HEK293 (cell line): ENCODE results near the gene CRIM1.

Experiments used
- CTCF ChIA-PET: fragments of 350-600 bp; formaldehyde crosslinking; extraction: SDS; loops from one replicate; lab custom pipeline; 2021; ENCODE audit warnings: antibody characterized with exemption; lab: Yijun Ruan, JAX
- POLR2A ChIA-PET: fragments of 300-600 bp; formaldehyde crosslinking; extraction: SDS; loops from one replicate; lab custom pipeline; 2020; ENCODE audit warnings: antibody characterized with exemption, inconsistent platforms; lab: Yijun Ruan, JAX
- H3K27ac ChIP-seq: fragments of 200-500 bp; sonication (Bioruptor generic); 2 replicates; pipeline ENCODE4 v1.5.1; 2014; ENCODE audit warnings: low read depth, low read length, control low read depth, inconsistent platforms; ENCODE audit errors: extremely low read depth
- H3K36me3 ChIP-seq, 2 experiments: fragments of 200-500 bp in 1 of 2; sonication (Bioruptor generic) in 1 of 2; 1 replicate in 1 of 2; 2 replicates in 1 of 2; pipeline ENCODE4 v1.5.1; 2014 to 2017; ENCODE audit warnings: inconsistent platforms in 2 of 2, low read length in 2 of 2; ENCODE audit not compliant: control insufficient read depth in 2 of 2, insufficient read depth in 1 of 2
- H3K4me1 ChIP-seq: fragments of 200-500 bp; sonication (Bioruptor generic); 2 replicates; pipeline ENCODE4 v1.5.1; 2014; ENCODE audit warnings: mild to moderate bottlenecking, low read length, inconsistent platforms; ENCODE audit not compliant: control insufficient read depth, insufficient read depth
- H3K4me3 ChIP-seq: 2 replicates; pipeline ENCODE4 v1.5.1; 2011; ENCODE audit warnings: low read depth, mild to moderate bottlenecking, control low read depth, low read length, moderate library complexity
- H3K9me3 ChIP-seq: fragments of 200-500 bp; sonication (Bioruptor generic); 2 replicates; pipeline ENCODE4 v1.5.1; 2014; ENCODE audit warnings: low read depth, low read length, inconsistent platforms; ENCODE audit not compliant: control insufficient read depth, insufficient read depth
- BCL11A ChIP-seq: fragments of 450-650 bp; formaldehyde crosslinking; IDR thresholded peaks from 2 replicates; pipeline ENCODE4 v1.5.1; 2016; ENCODE audit warnings: low read depth, missing biosample characterization, missing genetic modification characterization
- GLIS1 ChIP-seq: fragments of 450-650 bp; formaldehyde crosslinking; IDR thresholded peaks from 2 replicates; pipeline ENCODE4 v1.5.1; 2016; ENCODE audit warnings: missing biosample characterization, missing genetic modification characterization
- IKZF3 ChIP-seq: fragments of 450-650 bp; IDR thresholded peaks from 2 replicates; pipeline ENCODE4 v1.5.0; 2018; ENCODE audit warnings: missing biosample characterization, mild to moderate bottlenecking, missing genetic modification characterization, moderate library complexity
- MZF1 ChIP-seq: fragments of 450-650 bp; formaldehyde crosslinking; IDR thresholded peaks from 2 replicates; pipeline ENCODE4 v1.5.1; 2017; ENCODE audit warnings: missing biosample characterization, missing genetic modification characterization, borderline replicate concordance
- OVOL3 ChIP-seq: fragments of 450-650 bp; formaldehyde crosslinking; IDR thresholded peaks from 2 replicates; pipeline ENCODE4 v1.5.1; 2016; ENCODE audit warnings: missing biosample characterization, missing genetic modification characterization
- SALL2 ChIP-seq: fragments of 450-650 bp; formaldehyde crosslinking; IDR thresholded peaks from 2 replicates; pipeline ENCODE4 v1.5.0; 2017; ENCODE audit warnings: missing biosample characterization, mild to moderate bottlenecking, missing genetic modification characterization, borderline replicate concordance
- ZBTB20 ChIP-seq: fragments of 450-650 bp; formaldehyde crosslinking; IDR thresholded peaks from 2 replicates; pipeline ENCODE4 v1.5.1; 2016; ENCODE audit warnings: missing biosample characterization, missing genetic modification characterization
- ZNF155 ChIP-seq: fragments of 450-650 bp; formaldehyde crosslinking; IDR thresholded peaks from 2 replicates; pipeline ENCODE4 v1.5.1; 2016; ENCODE audit warnings: missing biosample characterization, missing genetic modification characterization
- ZNF23 ChIP-seq: fragments of 450-650 bp; formaldehyde crosslinking; IDR thresholded peaks from 2 replicates; pipeline ENCODE4 v1.5.1; 2016; ENCODE audit warnings: missing biosample characterization, missing genetic modification characterization, borderline replicate concordance
- ZNF311 ChIP-seq: fragments of 450-650 bp; formaldehyde crosslinking; IDR thresholded peaks from 2 replicates; pipeline ENCODE4 v1.5.1; 2017; ENCODE audit warnings: missing biosample characterization, missing genetic modification characterization, borderline replicate concordance
- ZNF350 ChIP-seq: fragments of 450-650 bp; formaldehyde crosslinking; IDR thresholded peaks from 2 replicates; pipeline ENCODE4 v1.5.0; 2017; ENCODE audit warnings: missing biosample characterization, mild to moderate bottlenecking, missing genetic modification characterization
- ZNF354C ChIP-seq: fragments of 450-650 bp; formaldehyde crosslinking; IDR thresholded peaks from 2 replicates; pipeline ENCODE4 v1.5.1; 2016; ENCODE audit warnings: missing biosample characterization, missing genetic modification characterization, low read depth, borderline replicate concordance
- ZNF48 ChIP-seq: fragments of 450-650 bp; formaldehyde crosslinking; IDR thresholded peaks from 2 replicates; pipeline ENCODE4 v1.5.1; 2016; ENCODE audit warnings: missing biosample characterization, missing genetic modification characterization
- ZNF626 ChIP-seq: fragments of 450-650 bp; sonication (Bioruptor Pico); formaldehyde crosslinking; IDR thresholded peaks from 2 replicates; pipeline ENCODE4 v1.5.1; 2018; ENCODE audit warnings: missing biosample characterization, missing genetic modification characterization, inconsistent platforms
- ZNF677 ChIP-seq: fragments of 450-650 bp; IDR thresholded peaks from 2 replicates; pipeline ENCODE4 v1.5.0; 2018; ENCODE audit warnings: missing biosample characterization, mild to moderate bottlenecking, missing genetic modification characterization, moderate library complexity
- ZNF777 ChIP-seq: fragments of 450-650 bp; formaldehyde crosslinking; IDR thresholded peaks from 2 replicates; pipeline ENCODE4 v1.5.1; 2017; ENCODE audit warnings: missing biosample characterization, missing genetic modification characterization, borderline replicate concordance
- ZNF785 ChIP-seq: fragments of 450-650 bp; formaldehyde crosslinking; IDR thresholded peaks from 2 replicates; pipeline ENCODE4 v1.5.1; 2016; ENCODE audit warnings: missing biosample characterization, missing genetic modification characterization
- ZNF837 ChIP-seq: fragments of 450-650 bp; formaldehyde crosslinking; IDR thresholded peaks from 2 replicates; pipeline ENCODE4 v1.5.1; 2016; ENCODE audit warnings: missing biosample characterization, missing genetic modification characterization
- ZXDB ChIP-seq: fragments of 450-650 bp; formaldehyde crosslinking; IDR thresholded peaks from 2 replicates; pipeline ENCODE4 v1.5.1; 2016; ENCODE audit warnings: missing biosample characterization, missing genetic modification characterization
- TF ChIP-seq, protein P1 (sequence below): fragments of 450-650 bp; formaldehyde crosslinking; IDR thresholded peaks from 2 replicates; pipeline ENCODE4 v1.5.1; 2017; ENCODE audit warnings: missing biosample characterization, missing genetic modification characterization
- TF ChIP-seq, protein P2 (sequence below): fragments of 450-650 bp; formaldehyde crosslinking; IDR thresholded peaks from 2 replicates; pipeline ENCODE4; 2016; ENCODE audit warnings: missing biosample characterization, missing genetic modification characterization
- TF ChIP-seq, protein P3 (sequence below): fragments of 450-650 bp; formaldehyde crosslinking; IDR thresholded peaks from 2 replicates; pipeline ENCODE4 v1.5.1; 2016; ENCODE audit warnings: missing biosample characterization, missing genetic modification characterization
- TF ChIP-seq, protein P4 (sequence below): fragments of 450-650 bp; formaldehyde crosslinking; IDR thresholded peaks from 2 replicates; pipeline ENCODE4 v1.5.1; 2016; ENCODE audit warnings: missing biosample characterization, missing genetic modification characterization
- TF ChIP-seq, protein P5 (sequence below): fragments of 450-650 bp; formaldehyde crosslinking; IDR thresholded peaks from 2 replicates; pipeline ENCODE4 v1.5.1; 2017; ENCODE audit warnings: missing biosample characterization, mild to moderate bottlenecking, missing genetic modification characterization, moderate library complexity
- TF ChIP-seq, protein P6 (sequence below): fragments of 450-650 bp; formaldehyde crosslinking; optimal IDR thresholded peaks from 2 replicates; pipeline ENCODE3; 2016; ENCODE audit warnings: missing biosample characterization, mild to moderate bottlenecking, missing genetic modification characterization

CRIM1 gene

DNA sequence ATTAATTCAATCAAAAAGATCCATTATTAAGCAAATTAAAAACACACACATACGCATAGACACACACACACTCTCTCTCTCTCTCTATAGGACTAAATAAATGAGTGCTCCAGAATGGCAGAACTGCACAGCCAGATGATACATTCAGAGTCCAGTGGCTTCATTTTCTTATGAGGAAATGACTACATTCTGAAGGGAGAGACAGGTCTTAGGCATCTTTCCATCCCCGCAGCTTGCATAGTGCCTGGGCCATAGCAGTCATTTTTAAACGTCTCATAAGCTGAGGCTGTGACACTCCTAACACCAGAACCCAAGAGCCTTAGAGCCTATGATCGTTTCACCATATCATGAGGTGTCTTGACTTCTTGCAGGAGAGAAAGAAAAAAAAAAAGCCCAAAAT lies 211.3 kb downstream of the CRIM1 start:
- ChIA-PET CTCF (interaction anchor here (0.6 to 1.1 kb wide), 3 partner anchors 15 to 148 kb away, joined by 3 to 4 read pairs (median 4); no protein-coding TSS in a partner anchor), POLR2A (no interaction called here)
- Histone ChIP-seq H3K4me3 (no peak overlapping the region), H3K4me1 (no peaks in the 10 kb centered on the region), H3K9me3 (no peaks in the 10 kb centered on the region), H3K36me3 (peaks cover 5 to 14% of the 10 kb centered on the region in 2 experiments; a peak in 2 of 3 replicates), H3K27ac (no peak overlapping the region)
- no peak for TF ChIP-seq IKZF3
- no peak for TF ChIP-seq OVOL3
- TF ChIP-seq GLIS1 (tag by site-specific recombination), result no peak
- no peak for TF ChIP-seq MZF1 (tag by site-specific recombination)
- TF ChIP-seq ZNF785, result no peak
- no peak for TF ChIP-seq ZNF626 (tag by site-specific recombination)
- TF ChIP-seq ZNF677, result no peak
- TF ChIP-seq, protein P1, sequence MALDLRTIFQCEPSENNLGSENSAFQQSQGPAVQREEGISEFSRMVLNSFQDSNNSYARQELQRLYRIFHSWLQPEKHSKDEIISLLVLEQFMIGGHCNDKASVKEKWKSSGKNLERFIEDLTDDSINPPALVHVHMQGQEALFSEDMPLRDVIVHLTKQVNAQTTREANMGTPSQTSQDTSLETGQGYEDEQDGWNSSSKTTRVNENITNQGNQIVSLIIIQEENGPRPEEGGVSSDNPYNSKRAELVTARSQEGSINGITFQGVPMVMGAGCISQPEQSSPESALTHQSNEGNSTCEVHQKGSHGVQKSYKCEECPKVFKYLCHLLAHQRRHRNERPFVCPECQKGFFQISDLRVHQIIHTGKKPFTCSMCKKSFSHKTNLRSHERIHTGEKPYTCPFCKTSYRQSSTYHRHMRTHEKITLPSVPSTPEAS, result no peak
- no peak for TF ChIP-seq ZNF354C
- TF ChIP-seq, protein P2, sequence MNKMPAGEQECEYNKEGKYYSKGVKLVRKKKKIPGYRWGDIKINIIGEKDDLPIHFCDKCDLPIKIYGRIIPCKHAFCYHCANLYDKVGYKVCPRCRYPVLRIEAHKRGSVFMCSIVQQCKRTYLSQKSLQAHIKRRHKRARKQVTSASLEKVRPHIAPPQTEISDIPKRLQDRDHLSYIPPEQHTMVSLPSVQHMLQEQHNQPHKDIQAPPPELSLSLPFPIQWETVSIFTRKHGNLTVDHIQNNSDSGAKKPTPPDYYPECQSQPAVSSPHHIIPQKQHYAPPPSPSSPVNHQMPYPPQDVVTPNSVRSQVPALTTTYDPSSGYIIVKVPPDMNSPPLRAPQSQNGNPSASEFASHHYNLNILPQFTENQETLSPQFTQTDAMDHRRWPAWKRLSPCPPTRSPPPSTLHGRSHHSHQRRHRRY (tag by site-specific recombination), result no peak
- TF ChIP-seq, protein P3, sequence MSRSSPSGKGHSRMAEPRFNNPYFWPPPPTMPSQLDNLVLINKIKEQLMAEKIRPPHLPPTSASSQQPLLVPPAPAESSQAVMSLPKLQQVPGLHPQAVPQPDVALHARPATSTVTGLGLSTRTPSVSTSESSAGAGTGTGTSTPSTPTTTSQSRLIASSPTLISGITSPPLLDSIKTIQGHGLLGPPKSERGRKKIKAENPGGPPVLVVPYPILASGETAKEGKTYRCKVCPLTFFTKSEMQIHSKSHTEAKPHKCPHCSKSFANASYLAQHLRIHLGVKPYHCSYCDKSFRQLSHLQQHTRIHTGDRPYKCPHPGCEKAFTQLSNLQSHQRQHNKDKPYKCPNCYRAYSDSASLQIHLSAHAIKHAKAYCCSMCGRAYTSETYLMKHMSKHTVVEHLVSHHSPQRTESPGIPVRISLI (tag by site-specific recombination), result no peak
- TF ChIP-seq ZXDB (tag by site-specific recombination), result no peak

DNA sequence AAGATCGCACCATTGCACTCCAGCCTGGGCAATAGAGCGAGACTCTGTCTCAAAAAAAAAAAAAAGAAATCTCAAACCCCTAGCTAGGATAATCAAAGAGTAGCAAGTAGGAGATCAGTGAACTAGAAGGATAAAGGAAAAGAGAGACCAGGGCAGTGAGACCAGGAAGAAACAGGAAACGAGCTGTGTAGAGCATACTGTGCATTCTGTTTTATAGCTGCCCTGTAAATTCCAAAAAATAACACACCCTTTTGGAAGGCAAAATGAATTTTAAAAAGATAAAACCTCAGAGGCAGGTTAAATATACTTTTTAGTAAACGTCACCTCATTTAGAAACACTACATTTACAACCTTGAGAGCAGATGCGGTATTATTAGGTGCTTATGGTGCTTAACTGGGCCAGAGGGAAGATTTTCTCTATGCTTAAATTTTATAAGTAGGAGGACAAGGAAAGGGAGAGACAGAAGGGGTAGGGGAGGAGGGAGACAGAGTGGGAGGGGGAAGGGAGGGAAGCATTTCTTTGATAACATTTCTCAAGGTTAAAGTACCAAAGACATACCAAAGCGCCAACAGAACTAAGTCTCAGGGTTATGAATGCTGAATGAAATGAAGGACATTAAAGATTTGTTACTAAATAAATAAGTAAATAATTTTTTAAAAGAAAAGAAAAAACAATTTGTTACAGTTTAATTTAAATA lies 212.3 kb downstream of the CRIM1 start:
- Histone ChIP-seq H3K27ac (no peak overlapping the region), H3K4me1 (no peaks in the 10 kb centered on the region), H3K4me3 (no peak overlapping the region), H3K36me3 (peaks cover 5 to 14% of the 10 kb centered on the region in 2 experiments; a peak in 2 of 3 replicates), H3K9me3 (no peaks in the 10 kb centered on the region)
- ChIA-PET POLR2A (no interaction called here), CTCF (interaction anchor here (0.7 to 1.1 kb wide), 2 partner anchors 16 to 147 kb away, joined by 3 to 4 read pairs; no protein-coding TSS in a partner anchor)
- no peak for TF ChIP-seq ZNF23 (tag by site-specific recombination)
- no peak for TF ChIP-seq BCL11A (tag by site-specific recombination)
- TF ChIP-seq, protein P4, sequence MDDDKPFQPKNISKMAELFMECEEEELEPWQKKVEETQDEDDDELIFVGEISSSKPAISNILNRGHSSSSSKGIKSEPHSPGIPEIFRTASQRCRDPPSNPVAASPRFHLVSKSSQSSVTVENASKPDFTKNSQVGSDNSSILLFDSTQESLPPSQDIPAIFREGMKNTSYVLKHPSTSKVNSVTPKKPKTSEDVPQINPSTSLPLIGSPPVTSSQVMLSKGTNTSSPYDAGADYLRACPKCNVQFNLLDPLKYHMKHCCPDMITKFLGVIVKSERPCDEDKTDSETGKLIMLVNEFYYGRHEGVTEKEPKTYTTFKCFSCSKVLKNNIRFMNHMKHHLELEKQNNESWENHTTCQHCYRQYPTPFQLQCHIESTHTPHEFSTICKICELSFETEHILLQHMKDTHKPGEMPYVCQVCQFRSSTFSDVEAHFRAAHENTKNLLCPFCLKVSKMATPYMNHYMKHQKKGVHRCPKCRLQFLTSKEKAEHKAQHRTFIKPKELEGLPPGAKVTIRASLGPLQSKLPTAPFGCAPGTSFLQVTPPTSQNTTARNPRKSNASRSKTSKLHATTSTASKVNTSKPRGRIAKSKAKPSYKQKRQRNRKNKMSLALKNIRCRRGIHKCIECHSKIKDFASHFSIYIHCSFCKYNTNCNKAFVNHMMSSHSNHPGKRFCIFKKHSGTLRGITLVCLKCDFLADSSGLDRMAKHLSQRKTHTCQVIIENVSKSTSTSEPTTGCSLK (tag by site-specific recombination), result no peak
- TF ChIP-seq ZNF837 (tag by site-specific recombination), result no peak
- TF ChIP-seq, protein P5, sequence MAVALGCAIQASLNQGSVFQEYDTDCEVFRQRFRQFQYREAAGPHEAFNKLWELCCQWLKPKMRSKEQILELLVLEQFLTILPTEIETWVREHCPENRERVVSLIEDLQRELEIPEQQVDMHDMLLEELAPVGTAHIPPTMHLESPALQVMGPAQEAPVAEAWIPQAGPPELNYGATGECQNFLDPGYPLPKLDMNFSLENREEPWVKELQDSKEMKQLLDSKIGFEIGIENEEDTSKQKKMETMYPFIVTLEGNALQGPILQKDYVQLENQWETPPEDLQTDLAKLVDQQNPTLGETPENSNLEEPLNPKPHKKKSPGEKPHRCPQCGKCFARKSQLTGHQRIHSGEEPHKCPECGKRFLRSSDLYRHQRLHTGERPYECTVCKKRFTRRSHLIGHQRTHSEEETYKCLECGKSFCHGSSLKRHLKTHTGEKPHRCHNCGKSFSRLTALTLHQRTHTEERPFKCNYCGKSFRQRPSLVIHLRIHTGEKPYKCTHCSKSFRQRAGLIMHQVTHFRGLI (tag by site-specific recombination), result no peak
- TF ChIP-seq ZNF350 (tag by site-specific recombination), result no peak
- no peak for TF ChIP-seq ZNF311 (tag by site-specific recombination)
- TF ChIP-seq IKZF3, result no peak
- TF ChIP-seq ZNF777, result no peak
- TF ChIP-seq ZNF155, result no peak
- TF ChIP-seq ZNF48 (tag by site-specific recombination), result no peak
- no peak for TF ChIP-seq ZBTB20 (tag by site-specific recombination)
- TF ChIP-seq, protein P6, sequence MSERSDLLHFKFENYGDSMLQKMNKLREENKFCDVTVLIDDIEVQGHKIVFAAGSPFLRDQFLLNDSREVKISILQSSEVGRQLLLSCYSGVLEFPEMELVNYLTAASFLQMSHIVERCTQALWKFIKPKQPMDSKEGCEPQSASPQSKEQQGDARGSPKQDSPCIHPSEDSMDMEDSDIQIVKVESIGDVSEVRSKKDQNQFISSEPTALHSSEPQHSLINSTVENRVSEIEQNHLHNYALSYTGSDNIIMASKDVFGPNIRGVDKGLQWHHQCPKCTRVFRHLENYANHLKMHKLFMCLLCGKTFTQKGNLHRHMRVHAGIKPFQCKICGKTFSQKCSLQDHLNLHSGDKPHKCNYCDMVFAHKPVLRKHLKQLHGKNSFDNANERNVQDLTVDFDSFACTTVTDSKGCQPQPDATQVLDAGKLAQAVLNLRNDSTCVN (tag by site-specific recombination), result no peak
- TF ChIP-seq SALL2 (tag by site-specific recombination), result no peak
